ENCODE results near the gene MCM3. TPM values are rescaled to one million over a fixed set of nuclear protein-coding genes. Genes with fewer than 3 reads are reported as not detected.

Gene MCM3
- total RNA-seq, 4 donors from 2014 or later: 24.9 to 71.8 (median 30.4) TPM

GRCh38 chr6:52221302-52221701 is 63.2 kb downstream of the MCM3 start:
- Histone ChIP-seq H3K4me3 (no peak overlapping the region), H3K36me3 (no peaks in the 10 kb centered on the region), H3K4me1 (no peaks in the 10 kb centered on the region), H3K27me3 (no peaks in the 10 kb centered on the region), H3K27ac (no peak overlapping the region), H3K9me3 (no peaks in the 10 kb centered on the region)
- TF ChIP-seq POLR2A (IDR thresholded peaks at IDR 0.05): no peak
- TF ChIP-seq CTCF (IDR thresholded peaks at IDR 0.05): no peak
- DNase-seq: no peak

- TF ChIP-seq POLR2A (IDR thresholded peaks at IDR 0.05): no peak
- TF ChIP-seq CTCF (IDR thresholded peaks at IDR 0.05): no peak
- H3K9me3 ChIP-seq: no peaks in the 10 kb centered on the region
- H3K36me3 ChIP-seq: no peaks in the 10 kb centered on the region
- H3K4me3 ChIP-seq: no peak overlapping the region
- H3K4me1 ChIP-seq: no peaks in the 10 kb centered on the region
- DNase-seq: no peak
- H3K27me3 ChIP-seq: no peaks in the 10 kb centered on the region
- H3K27ac ChIP-seq: no peak overlapping the region
These were observed 66.8 kb downstream of the MCM3 start for GRCh38 chr6:52217761-52218160.

- H3K9me3 ChIP-seq: no peaks in the 10 kb centered on the region
- no peaks in the 10 kb centered on the region for H3K27me3 ChIP-seq
- TF ChIP-seq POLR2A (IDR thresholded peaks at IDR 0.05) (no peak), CTCF (IDR thresholded peaks at IDR 0.05) (no peak)
- H3K4me3 ChIP-seq: no peak overlapping the region
- H3K27ac ChIP-seq: no peak overlapping the region
- DNase-seq: peak in 1 of 3 donors; percentile 48
- H3K36me3 ChIP-seq: no peaks in the 10 kb centered on the region
- no peaks in the 10 kb centered on the region for H3K4me1 ChIP-seq
These were observed 67.5 kb downstream of the MCM3 start for GRCh38 chr6:52216932-52217575.

- no peak for TF ChIP-seq POLR2A (IDR thresholded peaks at IDR 0.05)
- TF ChIP-seq CTCF (IDR thresholded peaks at IDR 0.05): no peak
- Histone ChIP-seq H3K27ac (no peak overlapping the region), H3K4me3 (no peak overlapping the region), H3K27me3 (no peaks in the 10 kb centered on the region), H3K9me3 (no peaks in the 10 kb centered on the region), H3K4me1 (no peaks in the 10 kb centered on the region), H3K36me3 (no peaks in the 10 kb centered on the region)
- DNase-seq: no peak
These were observed 68.8 kb downstream of the MCM3 start for GRCh38 chr6:52215787-52216186.

Other genes starting within 250 kb of the MCM3 start
- under 1 TPM; 0.53 to 0.83 (median 0.60) TPM for gene PKHD1, start 197.1 kb downstream of the MCM3 start, total RNA-seq
- gene IL17A, start 98.4 kb downstream of the MCM3 start, total RNA-seq: not detected
- not detected for gene IL17F, start 40.2 kb downstream of the MCM3 start, total RNA-seq
- 100 to 1,000 TPM in 3 of 4 donors, 1 to 10 TPM in 1; 9.1 to 300 (median 210) TPM for gene PAQR8, start 77.4 kb upstream of the MCM3 start, total RNA-seq
- 10 to 100 TPM; 20.0 to 40.4 (median 22.7) TPM for gene EFHC1, start 135.6 kb upstream of the MCM3 start, total RNA-seq